AG10803 (cell line): ENCODE data around the gene SPTBN5.

Experiments used
- DNase-seq: peaks from one replicate; pipeline ENCODE4 v3.0.0; 2010; ENCODE audit warnings: low read depth
- H3K4me3 ChIP-seq: 2 replicates; pipeline ENCODE4 v1.5.1; 2011; ENCODE audit warnings: mild to moderate bottlenecking, low read length, control low read depth
- TF ChIP-seq, protein P1 (sequence below): conservative IDR thresholded peaks from 2 replicates; pipeline ENCODE4 v1.5.1; 2011; ENCODE audit warnings: mild to moderate bottlenecking, low read length, control low read depth, inconsistent platforms

Gene SPTBN5

DNA sequence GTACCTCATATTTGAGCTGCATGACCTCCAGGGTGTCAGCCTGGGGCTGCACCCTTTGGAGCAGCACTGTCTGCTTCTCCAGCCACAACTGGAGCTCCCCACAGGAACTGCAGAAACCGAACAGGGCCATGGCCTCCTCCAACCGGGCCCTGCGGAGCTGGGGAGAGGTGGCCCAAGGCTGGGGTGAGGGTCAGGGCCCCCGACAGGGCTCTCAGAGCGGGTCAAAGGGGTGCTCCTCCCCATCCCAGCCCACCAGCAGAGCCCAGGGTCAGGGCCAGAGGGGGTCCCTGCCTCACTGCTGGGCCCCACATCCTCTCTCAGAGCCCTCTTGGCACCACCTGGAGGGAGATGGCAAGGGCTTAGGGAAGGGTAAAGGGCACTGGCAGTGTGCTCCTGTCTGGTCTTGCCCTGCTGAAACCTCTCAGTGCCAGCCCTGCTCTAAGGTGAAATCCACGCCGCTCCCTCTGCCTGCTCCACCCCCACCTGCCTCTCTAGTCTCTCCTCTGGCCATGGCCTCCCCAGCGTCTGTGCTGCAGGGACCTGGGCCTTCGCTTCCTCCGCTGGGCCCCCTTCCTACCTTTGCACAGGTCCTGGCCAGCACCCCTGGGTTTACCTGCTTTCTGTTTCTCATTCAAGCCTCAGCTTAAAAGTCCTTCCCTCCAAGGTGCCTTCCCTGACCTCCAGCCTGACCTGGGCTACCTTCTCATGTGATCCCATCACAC, 13.5 kb downstream of the SPTBN5 start:
- no peak overlapping the region for H3K4me3 ChIP-seq
- no peak for DNase-seq
- TF ChIP-seq, protein P1, sequence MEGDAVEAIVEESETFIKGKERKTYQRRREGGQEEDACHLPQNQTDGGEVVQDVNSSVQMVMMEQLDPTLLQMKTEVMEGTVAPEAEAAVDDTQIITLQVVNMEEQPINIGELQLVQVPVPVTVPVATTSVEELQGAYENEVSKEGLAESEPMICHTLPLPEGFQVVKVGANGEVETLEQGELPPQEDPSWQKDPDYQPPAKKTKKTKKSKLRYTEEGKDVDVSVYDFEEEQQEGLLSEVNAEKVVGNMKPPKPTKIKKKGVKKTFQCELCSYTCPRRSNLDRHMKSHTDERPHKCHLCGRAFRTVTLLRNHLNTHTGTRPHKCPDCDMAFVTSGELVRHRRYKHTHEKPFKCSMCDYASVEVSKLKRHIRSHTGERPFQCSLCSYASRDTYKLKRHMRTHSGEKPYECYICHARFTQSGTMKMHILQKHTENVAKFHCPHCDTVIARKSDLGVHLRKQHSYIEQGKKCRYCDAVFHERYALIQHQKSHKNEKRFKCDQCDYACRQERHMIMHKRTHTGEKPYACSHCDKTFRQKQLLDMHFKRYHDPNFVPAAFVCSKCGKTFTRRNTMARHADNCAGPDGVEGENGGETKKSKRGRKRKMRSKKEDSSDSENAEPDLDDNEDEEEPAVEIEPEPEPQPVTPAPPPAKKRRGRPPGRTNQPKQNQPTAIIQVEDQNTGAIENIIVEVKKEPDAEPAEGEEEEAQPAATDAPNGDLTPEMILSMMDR = no peak

- no peak for DNase-seq
- TF ChIP-seq, protein P1 = no peak
- no peak overlapping the region for H3K4me3 ChIP-seq
Measured at GRCh38 chr15:41879321-41879845, 14.5 kb downstream of the SPTBN5 start.

GRCh38 chr15:41878355-41878699, 15.5 kb downstream of the SPTBN5 start:
- no peak overlapping the region for H3K4me3 ChIP-seq
- no peak for DNase-seq
- TF ChIP-seq, protein P1 = no peak

GRCh38 chr15:41877631-41878354, 16.1 kb downstream of the SPTBN5 start:
- H3K4me3 ChIP-seq = no peak overlapping the region
- DNase-seq = no peak
- TF ChIP-seq, protein P1 = no peak

DNA sequence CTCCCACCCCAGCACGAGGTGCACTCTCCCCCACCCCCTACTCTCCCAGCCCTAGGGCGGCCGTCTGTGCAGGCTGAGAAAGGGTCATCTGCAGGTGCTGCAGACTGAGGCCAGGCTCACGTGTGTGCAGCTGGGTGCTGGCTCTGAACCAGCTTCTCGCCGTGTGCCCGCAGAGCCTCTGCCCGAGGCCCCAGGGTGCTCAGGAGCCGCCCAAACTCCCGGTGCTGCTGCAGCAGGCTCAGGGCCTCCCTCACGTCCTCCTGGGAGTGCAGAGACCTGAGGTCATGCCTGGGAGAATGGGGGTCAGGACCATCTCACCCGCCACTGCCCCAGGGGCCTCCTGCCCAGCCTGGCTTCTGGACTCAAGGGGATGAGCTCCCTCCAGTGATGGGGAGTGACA, 17.2 kb downstream of the SPTBN5 start:
- no peak overlapping the region for H3K4me3 ChIP-seq
- no peak for DNase-seq
- TF ChIP-seq, protein P1 = no peak

GRCh38 chr15:41876007-41876406, 17.8 kb downstream of the SPTBN5 start:
- TF ChIP-seq, protein P1 = no peak
- no peak overlapping the region for H3K4me3 ChIP-seq
- no peak for DNase-seq

- TF ChIP-seq, protein P1 = no peak
- no peak for DNase-seq
- no peak overlapping the region for H3K4me3 ChIP-seq
Measured at GRCh38 chr15:41874736-41875135, 19.1 kb downstream of the SPTBN5 start.
